ENCODE measurements around the gene TRA2A.
"Not testable (repeated sequence)": the region's sequence is repeated elsewhere in the genome, so short reads cannot be mapped to it uniquely, and the experiment has no call there.

TRA2A gene

GRCh38 chr7:23494009-23494408, 37.8 kb downstream of the TRA2A start:
- no peak for DNase-seq (ENCODE audit: low spot score)

GRCh38 chr7:23491502-23491901, 40.3 kb downstream of the TRA2A start:
- DNase-seq (ENCODE audit: low spot score): no peak

GRCh38 chr7:23490357-23491135, 41.2 kb downstream of the TRA2A start:
- peak; percentile 72 for DNase-seq (ENCODE audit: low spot score)

GRCh38 chr7:23488714-23489113, 43.1 kb downstream of the TRA2A start:
- DNase-seq (ENCODE audit: low spot score): not testable (repeated sequence)

- DNase-seq (ENCODE audit: low spot score): no peak
Measured at GRCh38 chr7:23487670-23488069, 44.1 kb downstream of the TRA2A start.

GRCh38 chr7:23486002-23486773, 45.6 kb downstream of the TRA2A start:
- DNase-seq (ENCODE audit: low spot score): no peak

GRCh38 chr7:23482686-23483085, 49.1 kb downstream of the TRA2A start:
- no peak for DNase-seq (ENCODE audit: low spot score)

- no peak for DNase-seq (ENCODE audit: low spot score)
Measured at GRCh38 chr7:23477962-23478866, 53.6 kb downstream of the TRA2A start.

- DNase-seq (ENCODE audit: low spot score): no peak
Measured at GRCh38 chr7:23477157-23477499, 54.7 kb downstream of the TRA2A start.

- DNase-seq (ENCODE audit: low spot score): no peak
Measured at GRCh38 chr7:23476286-23477156, 55.3 kb downstream of the TRA2A start.

GRCh38 chr7:23475576-23475839, 56.3 kb downstream of the TRA2A start:
- DNase-seq (ENCODE audit: low spot score): no peak

- no peak for DNase-seq (ENCODE audit: low spot score)
Measured at GRCh38 chr7:23474829-23475575, 56.8 kb downstream of the TRA2A start.

GRCh38 chr7:23474094-23474828, 57.5 kb downstream of the TRA2A start:
- peak; percentile 97 for DNase-seq (ENCODE audit: low spot score)

- peak; percentile 36 for DNase-seq (ENCODE audit: low spot score)
Measured at GRCh38 chr7:23473844-23474093, 58.0 kb downstream of the TRA2A start.

GRCh38 chr7:23472956-23473843, 58.6 kb downstream of the TRA2A start:
- DNase-seq (ENCODE audit: low spot score): no peak

GRCh38 chr7:23472556-23472955, 59.2 kb downstream of the TRA2A start:
- DNase-seq (ENCODE audit: low spot score): no peak

GRCh38 chr7:23472046-23472445, 59.7 kb downstream of the TRA2A start:
- no peak for DNase-seq (ENCODE audit: low spot score)

- peak; percentile 84 for DNase-seq (ENCODE audit: low spot score)
Measured at GRCh38 chr7:23471106-23471859, 60.5 kb downstream of the TRA2A start.

Data from germinal center (tissue), 1 donor.